Left ventricle myocardium inferior (tissue), 1 donor: Measurements from ENCODE around the gene PHC3. TPM values are rescaled to one million over a fixed set of nuclear protein-coding genes. Genes with fewer than 3 reads are reported as not detected.

Experiments used
- DNase-seq: peaks from one replicate; pipeline ENCODE4 v3.0.0-alpha.2; 2020
- H3K27ac ChIP-seq: fragments of 200-600 bp; replicated peaks from 2 replicates; pipeline ENCODE4 v1.8.0; 2021
- H3K27me3 ChIP-seq: fragments of 200-600 bp; 2 replicates; pipeline ENCODE4 v1.8.0; 2021; ENCODE audit warnings: low read depth
- H3K36me3 ChIP-seq: fragments of 200-600 bp; 2 replicates; pipeline ENCODE4 v1.8.0; 2021
- H3K4me1 ChIP-seq: fragments of 200-600 bp; 2 replicates; pipeline ENCODE4 v1.8.0; 2021
- H3K4me3 ChIP-seq: fragments of 200-600 bp; 2 replicates; pipeline ENCODE4 v1.8.0; 2021; ENCODE audit warnings: mild to moderate bottlenecking, moderate library complexity
- H3K9me3 ChIP-seq: fragments of 200-600 bp; replicated peaks from 2 replicates; pipeline ENCODE4 v1.8.0; 2021
- intact Hi-C: fragments of 100-400 bp; cut with micrococcal nuclease; formaldehyde crosslinking; loops from one replicate; pipeline ENCODE4 v1.11.0; 2022
- total RNA-seq: library from RNA; stranded (reverse); fragmentation: NEBNext Ultra II Directional; extraction: Animal tissue kit (Norgen Biotek cat#: 25700); gene quantifications from one replicate; pipeline ENCODE4 v1.2.1, GENCODE V29; 2021
- TF ChIP-seq, protein P1 (sequence below): fragments of 200-600 bp; IDR thresholded peaks from 2 replicates; pipeline ENCODE4 v1.8.0; 2021; ENCODE audit warnings: antibody characterized with exemption, mild to moderate bottlenecking, borderline replicate concordance
- donor health status: DM: no; HTN: yes; CAD: no; lungs with severe emphysema.

PHC3 gene
- total RNA-seq, 1 donor from 2014 or later: 53.1 TPM

DNA sequence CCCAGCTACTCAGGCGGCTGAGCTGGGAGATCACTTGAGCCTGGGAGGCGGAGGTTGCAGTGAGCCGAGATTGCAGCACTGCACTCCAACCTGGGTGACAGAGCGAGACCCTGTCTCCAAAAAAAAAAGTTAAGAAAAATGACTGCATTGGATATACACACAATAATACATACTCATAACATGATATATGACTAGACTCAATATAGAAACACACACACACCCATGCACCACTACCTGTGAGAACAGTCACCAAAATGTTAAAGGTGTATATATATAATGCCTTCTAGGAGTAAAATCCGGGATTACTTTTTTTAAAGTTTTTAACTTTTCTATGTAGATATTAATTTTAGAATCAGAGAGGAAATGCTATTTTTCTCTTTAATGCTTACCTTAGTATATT is 25.9 kb downstream of the PHC3 start:
- no peak for DNase-seq
- TF ChIP-seq, protein P1, sequence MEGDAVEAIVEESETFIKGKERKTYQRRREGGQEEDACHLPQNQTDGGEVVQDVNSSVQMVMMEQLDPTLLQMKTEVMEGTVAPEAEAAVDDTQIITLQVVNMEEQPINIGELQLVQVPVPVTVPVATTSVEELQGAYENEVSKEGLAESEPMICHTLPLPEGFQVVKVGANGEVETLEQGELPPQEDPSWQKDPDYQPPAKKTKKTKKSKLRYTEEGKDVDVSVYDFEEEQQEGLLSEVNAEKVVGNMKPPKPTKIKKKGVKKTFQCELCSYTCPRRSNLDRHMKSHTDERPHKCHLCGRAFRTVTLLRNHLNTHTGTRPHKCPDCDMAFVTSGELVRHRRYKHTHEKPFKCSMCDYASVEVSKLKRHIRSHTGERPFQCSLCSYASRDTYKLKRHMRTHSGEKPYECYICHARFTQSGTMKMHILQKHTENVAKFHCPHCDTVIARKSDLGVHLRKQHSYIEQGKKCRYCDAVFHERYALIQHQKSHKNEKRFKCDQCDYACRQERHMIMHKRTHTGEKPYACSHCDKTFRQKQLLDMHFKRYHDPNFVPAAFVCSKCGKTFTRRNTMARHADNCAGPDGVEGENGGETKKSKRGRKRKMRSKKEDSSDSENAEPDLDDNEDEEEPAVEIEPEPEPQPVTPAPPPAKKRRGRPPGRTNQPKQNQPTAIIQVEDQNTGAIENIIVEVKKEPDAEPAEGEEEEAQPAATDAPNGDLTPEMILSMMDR: no peak
- H3K4me3 ChIP-seq: no peak overlapping the region
- H3K27me3 ChIP-seq: no peaks in the 10 kb centered on the region
- peaks cover 50% of the 10 kb centered on the region for H3K4me1 ChIP-seq
- intact Hi-C loops: no loop called here
- peaks cover 11% of the 10 kb centered on the region for H3K36me3 ChIP-seq
- no peaks in the 10 kb centered on the region for H3K9me3 ChIP-seq
- no peak overlapping the region for H3K27ac ChIP-seq

DNA sequence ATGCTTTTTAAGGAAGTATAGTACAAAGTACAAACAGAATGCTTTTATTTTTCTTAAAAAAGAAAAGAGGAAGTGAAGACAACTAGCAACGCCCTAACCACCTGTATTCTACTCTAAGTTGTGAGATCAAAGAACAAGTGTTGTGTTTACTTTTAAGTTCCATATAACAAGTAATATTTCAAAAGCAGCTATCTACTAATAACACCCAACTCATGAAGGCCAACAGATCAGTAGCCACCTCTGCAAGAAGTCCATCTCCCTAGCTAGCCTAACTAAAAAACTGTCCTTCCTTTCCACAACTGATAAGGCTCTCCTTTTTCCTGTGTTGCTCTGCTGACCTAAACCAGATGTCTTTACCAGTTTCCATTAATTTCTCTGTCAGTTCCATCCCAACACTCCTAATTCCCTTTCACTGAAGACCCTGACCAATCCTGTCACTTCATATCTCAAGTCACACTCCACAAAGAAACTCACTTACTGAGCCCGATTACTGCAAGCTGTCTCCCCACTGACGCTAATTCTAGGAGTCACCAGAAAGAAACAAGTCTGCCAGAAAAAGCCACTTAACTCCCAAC is 26.9 kb downstream of the PHC3 start:
- Histone ChIP-seq H3K9me3 (no peaks in the 10 kb centered on the region), H3K27ac (no peak overlapping the region), H3K4me3 (no peak overlapping the region), H3K27me3 (no peaks in the 10 kb centered on the region), H3K36me3 (peaks cover 9% of the 10 kb centered on the region), H3K4me1 (peaks cover 42% of the 10 kb centered on the region)
- no peak for DNase-seq
- intact Hi-C loops: no loop called here
- TF ChIP-seq, protein P1: no peak

DNA sequence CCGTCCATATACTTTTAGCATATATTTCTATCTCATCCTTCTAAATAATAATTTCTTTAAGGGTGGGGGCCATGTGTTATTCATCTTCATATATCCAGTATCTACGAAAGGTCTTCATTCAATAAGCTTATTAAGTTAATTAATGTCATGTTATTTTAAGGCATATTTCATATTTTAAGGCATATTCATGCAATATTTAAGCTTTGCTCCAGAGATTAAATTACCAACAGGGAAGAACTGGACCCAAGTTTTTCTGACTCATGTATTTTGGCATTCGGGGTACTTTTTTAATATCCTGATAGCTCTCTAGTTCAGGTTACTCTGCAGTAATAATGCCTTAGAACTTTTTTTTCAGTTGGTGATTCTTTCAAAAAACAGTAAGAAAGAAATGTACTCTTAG is 27.4 kb downstream of the PHC3 start:
- no peak for DNase-seq
- Histone ChIP-seq H3K36me3 (peaks cover 14% of the 10 kb centered on the region), H3K9me3 (no peaks in the 10 kb centered on the region), H3K27me3 (no peaks in the 10 kb centered on the region), H3K4me1 (peaks cover 39% of the 10 kb centered on the region), H3K27ac (no peak overlapping the region), H3K4me3 (no peak overlapping the region)
- intact Hi-C loops: no loop called here
- TF ChIP-seq, protein P1: no peak

DNA sequence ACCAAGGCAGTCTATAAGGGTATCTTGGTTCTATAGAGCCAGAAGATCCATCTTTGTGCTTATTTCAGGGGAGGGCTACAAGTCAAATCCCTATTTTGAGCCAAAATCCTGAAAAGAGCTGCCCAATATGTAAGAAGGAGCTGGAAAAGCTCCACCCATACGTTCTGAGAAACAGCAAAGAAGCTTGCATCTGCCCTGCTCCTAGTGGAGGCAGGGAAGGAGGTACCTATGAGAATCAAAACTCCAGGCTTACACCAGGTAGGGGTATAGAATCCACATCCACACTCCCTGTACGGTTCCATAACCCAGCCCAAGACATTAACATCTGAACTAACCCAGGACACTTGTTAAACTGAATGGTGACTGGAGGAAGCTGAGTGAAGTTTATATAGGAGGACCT is 30.0 kb downstream of the PHC3 start:
- Histone ChIP-seq H3K4me1 (peaks cover 39% of the 10 kb centered on the region), H3K27me3 (no peaks in the 10 kb centered on the region), H3K9me3 (no peaks in the 10 kb centered on the region), H3K27ac (no peak overlapping the region), H3K4me3 (no peak overlapping the region), H3K36me3 (peaks cover 17% of the 10 kb centered on the region)
- DNase-seq: no peak
- TF ChIP-seq, protein P1: no peak
- intact Hi-C loops: no loop called here

DNA sequence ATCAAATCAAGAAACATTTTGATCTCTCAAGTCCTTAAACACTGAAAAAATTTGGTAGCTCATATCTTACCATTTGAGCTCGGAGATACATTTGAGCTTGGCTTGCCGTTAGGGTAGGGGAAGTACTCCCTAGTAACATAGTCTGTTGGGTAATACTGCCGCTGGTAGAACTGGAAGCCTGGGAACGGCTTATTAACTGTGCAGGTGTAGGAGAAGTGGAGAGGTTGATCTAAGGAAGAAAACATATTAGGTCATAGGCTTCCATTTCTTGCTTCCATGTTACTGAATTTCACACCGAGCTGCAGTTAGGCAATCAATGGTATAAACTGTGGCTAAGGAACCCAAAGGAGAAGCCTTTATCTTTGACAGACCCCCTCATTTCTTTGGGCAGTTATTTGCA is 32.5 kb downstream of the PHC3 start:
- no peaks in the 10 kb centered on the region for H3K9me3 ChIP-seq
- H3K27me3 ChIP-seq: no peaks in the 10 kb centered on the region
- no peak for DNase-seq
- TF ChIP-seq, protein P1: no peak
- H3K4me3 ChIP-seq: no peak overlapping the region
- intact Hi-C loops: no loop called here
- peaks cover 28% of the 10 kb centered on the region for H3K36me3 ChIP-seq
- no peak overlapping the region for H3K27ac ChIP-seq
- peaks cover 23% of the 10 kb centered on the region for H3K4me1 ChIP-seq
